ENCODE data around the gene EXOC4.
"Not testable (repeated sequence)": the region's sequence is repeated elsewhere in the genome, so short reads cannot be mapped to it uniquely, and the experiment has no call there.

Gene EXOC4

GRCh38 chr7:134060874-134061273, 808.0 kb downstream of the EXOC4 start:
- Mint-ChIP-seq H3K27me3 (no peaks in the 10 kb centered on the region), H3K4me1 (ENCODE audit: low read depth in 2 of 2) (no peaks in the 10 kb centered on the region), H3K9me3 (peaks cover 1 to 6% of the 10 kb centered on the region in 2 donors), H3K27ac (no peak overlapping the region), H3K36me3 (ENCODE audit: insufficient read depth) (peaks cover 3% of the 10 kb centered on the region), H3K4me3 (no peak overlapping the region)
- DNase-seq (no peak), ATAC-seq (replicated peaks) (no peak)

GRCh38 chr7:134062460-134062859, 809.6 kb downstream of the EXOC4 start:
- Mint-ChIP-seq H3K27ac (peak overlapping the region in 1 of 2 donors; percentile 22), H3K9me3 (peaks cover 1 to 6% of the 10 kb centered on the region in 2 donors)
- no peak for ATAC-seq (replicated peaks)

GRCh38 chr7:134065415-134065814, 812.5 kb downstream of the EXOC4 start:
- DNase-seq (no peak), ATAC-seq (replicated peaks) (no peak)
- no peaks in the 10 kb centered on the region for H3K4me1 Mint-ChIP-seq (ENCODE audit: low read depth in 2 of 2)
- H3K9me3 Mint-ChIP-seq, result peaks cover 1 to 6% of the 10 kb centered on the region in 2 donors
- H3K27me3 Mint-ChIP-seq, result no peaks in the 10 kb centered on the region
- H3K4me3 Mint-ChIP-seq, result no peak overlapping the region
- no peak overlapping the region for H3K27ac Mint-ChIP-seq
- no peaks in the 10 kb centered on the region for H3K36me3 Mint-ChIP-seq (ENCODE audit: insufficient read depth)

More at GRCh38 chr7:134062460-134062859, 809.6 kb downstream of the EXOC4 start:
- no peak for DNase-seq
- Mint-ChIP-seq H3K27me3 (no peaks in the 10 kb centered on the region), H3K4me3 (no peak overlapping the region), H3K36me3 (ENCODE audit: insufficient read depth) (peaks cover 3% of the 10 kb centered on the region), H3K4me1 (ENCODE audit: low read depth in 2 of 2) (no peaks in the 10 kb centered on the region)

- DNase-seq, result no peak
- no peaks in the 10 kb centered on the region for H3K27me3 Mint-ChIP-seq
- H3K9me3 Mint-ChIP-seq, result peaks cover 1 to 6% of the 10 kb centered on the region in 2 donors
- no peak overlapping the region for H3K4me3 Mint-ChIP-seq
- no peaks in the 10 kb centered on the region for H3K4me1 Mint-ChIP-seq (ENCODE audit: low read depth in 2 of 2)
- H3K36me3 Mint-ChIP-seq (ENCODE audit: insufficient read depth), result no peaks in the 10 kb centered on the region
- H3K27ac Mint-ChIP-seq, result no peak overlapping the region
- no peak for ATAC-seq (replicated peaks)
These were observed 814.3 kb downstream of the EXOC4 start for GRCh38 chr7:134067164-134067563.

- peaks cover 1 to 6% of the 10 kb centered on the region in 2 donors for H3K9me3 Mint-ChIP-seq
- H3K36me3 Mint-ChIP-seq (ENCODE audit: insufficient read depth), result no peaks in the 10 kb centered on the region
- no peak for DNase-seq
- ATAC-seq (replicated peaks), result no peak
- no peak overlapping the region for H3K27ac Mint-ChIP-seq
- H3K4me3 Mint-ChIP-seq, result no peak overlapping the region
- no peaks in the 10 kb centered on the region for H3K27me3 Mint-ChIP-seq
- H3K4me1 Mint-ChIP-seq (ENCODE audit: low read depth in 2 of 2), result no peaks in the 10 kb centered on the region
These were observed 815.8 kb downstream of the EXOC4 start for GRCh38 chr7:134068670-134069069.

GRCh38 chr7:134069187-134069586, 816.3 kb downstream of the EXOC4 start:
- Mint-ChIP-seq H3K27ac (no peak overlapping the region), H3K9me3 (peaks cover 1 to 6% of the 10 kb centered on the region in 2 donors), H3K4me3 (no peak overlapping the region), H3K36me3 (ENCODE audit: insufficient read depth) (no peaks in the 10 kb centered on the region), H3K4me1 (ENCODE audit: low read depth in 2 of 2) (no peaks in the 10 kb centered on the region), H3K27me3 (no peaks in the 10 kb centered on the region)
- DNase-seq, result no peak
- ATAC-seq (replicated peaks), result no peak

GRCh38 chr7:134070673-134071072, 817.8 kb downstream of the EXOC4 start:
- no peak for ATAC-seq (replicated peaks)
- no peak for DNase-seq
- Mint-ChIP-seq H3K9me3 (peaks cover 1 to 13% of the 10 kb centered on the region in 2 donors), H3K27me3 (no peaks in the 10 kb centered on the region), H3K36me3 (ENCODE audit: insufficient read depth) (no peaks in the 10 kb centered on the region), H3K27ac (no peak overlapping the region), H3K4me1 (ENCODE audit: low read depth in 2 of 2) (no peaks in the 10 kb centered on the region), H3K4me3 (no peak overlapping the region)

GRCh38 chr7:134071355-134072331, 818.8 kb downstream of the EXOC4 start:
- DNase-seq (no peak), ATAC-seq (replicated peaks) (no peak)
- Mint-ChIP-seq H3K4me1 (ENCODE audit: low read depth in 2 of 2) (no peaks in the 10 kb centered on the region), H3K36me3 (ENCODE audit: insufficient read depth) (no peaks in the 10 kb centered on the region), H3K27ac (peak overlapping the region in 1 of 2 donors; percentile 25), H3K9me3 (peaks cover 0 to 14% of the 10 kb centered on the region in 2 donors), H3K27me3 (no peaks in the 10 kb centered on the region), H3K4me3 (no peak overlapping the region)

GRCh38 chr7:134073276-134073675, 820.4 kb downstream of the EXOC4 start:
- peaks cover 0 to 14% of the 10 kb centered on the region in 2 donors for H3K9me3 Mint-ChIP-seq
- ATAC-seq (replicated peaks), result no peak
- H3K4me3 Mint-ChIP-seq, result no peak overlapping the region
- H3K27ac Mint-ChIP-seq, result no peak overlapping the region
- DNase-seq, result no peak
- no peaks in the 10 kb centered on the region for H3K36me3 Mint-ChIP-seq (ENCODE audit: insufficient read depth)
- H3K27me3 Mint-ChIP-seq, result no peaks in the 10 kb centered on the region
- no peaks in the 10 kb centered on the region for H3K4me1 Mint-ChIP-seq (ENCODE audit: low read depth in 2 of 2)

- no peak for ATAC-seq (replicated peaks)
- no peaks in the 10 kb centered on the region for H3K36me3 Mint-ChIP-seq (ENCODE audit: insufficient read depth)
- H3K27me3 Mint-ChIP-seq, result no peaks in the 10 kb centered on the region
- no peak for DNase-seq
- peaks cover 0 to 14% of the 10 kb centered on the region in 2 donors for H3K9me3 Mint-ChIP-seq
- no peak overlapping the region for H3K4me3 Mint-ChIP-seq
- no peaks in the 10 kb centered on the region for H3K4me1 Mint-ChIP-seq (ENCODE audit: low read depth in 2 of 2)
- H3K27ac Mint-ChIP-seq, result no peak overlapping the region
These were observed 822.9 kb downstream of the EXOC4 start for GRCh38 chr7:134075799-134076198.

GRCh38 chr7:134077560-134077959, 824.7 kb downstream of the EXOC4 start:
- not testable (repeated sequence) for ATAC-seq (replicated peaks); H3K27me3 Mint-ChIP-seq; DNase-seq; H3K4me3 Mint-ChIP-seq; H3K27ac Mint-ChIP-seq; H3K36me3 Mint-ChIP-seq (ENCODE audit: insufficient read depth); H3K4me1 Mint-ChIP-seq (ENCODE audit: low read depth in 2 of 2)
- peaks cover 0 to 14% of the 10 kb centered on the region in 2 donors for H3K9me3 Mint-ChIP-seq

- DNase-seq, result no peak
- no peaks in the 10 kb centered on the region for H3K4me1 Mint-ChIP-seq (ENCODE audit: low read depth in 2 of 2)
- no peak for ATAC-seq (replicated peaks)
- no peaks in the 10 kb centered on the region for H3K36me3 Mint-ChIP-seq (ENCODE audit: insufficient read depth)
- H3K4me3 Mint-ChIP-seq, result no peak overlapping the region
- no peak overlapping the region for H3K27ac Mint-ChIP-seq
- peaks cover 0 to 14% of the 10 kb centered on the region in 2 donors for H3K9me3 Mint-ChIP-seq
- H3K27me3 Mint-ChIP-seq, result no peaks in the 10 kb centered on the region
These were observed 826.1 kb downstream of the EXOC4 start for GRCh38 chr7:134078991-134079390.

GRCh38 chr7:134081695-134082094, 828.8 kb downstream of the EXOC4 start:
- H3K27me3 Mint-ChIP-seq, result no peaks in the 10 kb centered on the region
- no peak overlapping the region for H3K27ac Mint-ChIP-seq
- no peak overlapping the region for H3K4me3 Mint-ChIP-seq
- no peaks in the 10 kb centered on the region for H3K4me1 Mint-ChIP-seq (ENCODE audit: low read depth in 2 of 2)
- no peaks in the 10 kb centered on the region for H3K36me3 Mint-ChIP-seq (ENCODE audit: insufficient read depth)
- H3K9me3 Mint-ChIP-seq, result no peaks in the 10 kb centered on the region
- DNase-seq (no peak), ATAC-seq (replicated peaks) (no peak)
